Right atrium auricular region (tissue), 2 donors: ENCODE measurements around the gene DLGAP4. TPM values are rescaled to one million over a fixed set of nuclear protein-coding genes. Genes with fewer than 3 reads are reported as not detected.

ENCODE experiments used
- DNase-seq: peaks from one replicate; pipeline ENCODE4 v3.0.0-alpha.2; 2019; ENCODE audit warnings: low spot score
- H3K27ac ChIP-seq, 2 donors: fragments of 200-600 bp; sonication (generic); 1 replicate in 1 of 2; 2 replicates in 1 of 2; pipeline ENCODE4 v1.5.1; 2016 to 2019
- H3K27me3 ChIP-seq, 2 donors: fragments of 200-600 bp; sonication (generic); one replicate each; pipeline versions ENCODE4 v1.5.1 to v1.6.0; 2017 to 2019
- H3K36me3 ChIP-seq: fragments of 200-600 bp; sonication (generic); one replicate; pipeline ENCODE4 v1.5.1; 2016
- H3K4me1 ChIP-seq, 2 donors: fragments of 200-600 bp; sonication (generic); one replicate each; pipeline versions ENCODE4 v1.5.1 to v1.6.0; 2017 to 2019
- H3K4me3 ChIP-seq, 2 donors: fragments of 200-600 bp; sonication (generic); 1 replicate in 1 of 2; 2 replicates in 1 of 2; pipeline ENCODE4 v1.5.1; 2017 to 2019; ENCODE audit warnings: mild to moderate bottlenecking in 1 of 2, moderate library complexity in 1 of 2
- H3K9me3 ChIP-seq, 2 donors: fragments of 200-600 bp; sonication (generic); one replicate each; pipeline ENCODE4 v1.5.1; 2019
- total RNA-seq, 2 donors: library from RNA; depleted of rRNA; stranded (reverse); fragments of >200 nt; gene quantifications; one replicate each; pipeline ENCODE4 v1.1.0, GENCODE V29; 2016
- TF ChIP-seq, protein P1 (sequence below), 2 donors: fragments of 200-600 bp; sonication (generic); IDR thresholded peaks; one replicate each; pipeline ENCODE4 v1.5.1; 2019; ENCODE audit warnings: antibody characterized with exemption in 2 of 2

DLGAP4 gene
- total RNA-seq, 2 donors from 2014 or later, result 30.0 to 50.2 TPM

DNA sequence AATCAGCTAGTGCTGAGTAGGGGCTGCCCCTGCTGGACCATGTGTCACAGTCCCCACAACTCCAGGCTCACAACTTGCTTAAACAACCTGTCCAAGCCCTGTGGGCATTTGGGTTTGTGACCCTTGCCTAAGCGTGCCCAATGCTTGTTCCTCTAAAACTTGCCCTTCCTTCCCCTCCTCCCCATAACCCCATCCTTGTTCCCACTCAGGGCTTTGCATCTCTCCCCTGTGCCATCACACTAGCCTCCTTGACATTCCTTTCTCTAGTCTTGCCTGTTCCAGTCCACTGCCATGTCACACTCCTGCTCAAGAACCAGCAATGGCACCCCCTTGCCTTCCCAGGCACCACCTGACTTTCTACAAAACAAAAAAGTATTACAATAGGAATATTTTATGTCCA is 2.3 kb upstream of the DLGAP4 start:
- Histone ChIP-seq H3K9me3 (no peaks in the 10 kb centered on the region), H3K27ac (no peak overlapping the region), H3K4me1 (peaks cover 0 to 15% of the 10 kb centered on the region in 2 donors), H3K36me3 (no peaks in the 10 kb centered on the region), H3K4me3 (no peak overlapping the region), H3K27me3 (peaks cover 5 to 25% of the 10 kb centered on the region in 2 donors)
- TF ChIP-seq, protein P1, sequence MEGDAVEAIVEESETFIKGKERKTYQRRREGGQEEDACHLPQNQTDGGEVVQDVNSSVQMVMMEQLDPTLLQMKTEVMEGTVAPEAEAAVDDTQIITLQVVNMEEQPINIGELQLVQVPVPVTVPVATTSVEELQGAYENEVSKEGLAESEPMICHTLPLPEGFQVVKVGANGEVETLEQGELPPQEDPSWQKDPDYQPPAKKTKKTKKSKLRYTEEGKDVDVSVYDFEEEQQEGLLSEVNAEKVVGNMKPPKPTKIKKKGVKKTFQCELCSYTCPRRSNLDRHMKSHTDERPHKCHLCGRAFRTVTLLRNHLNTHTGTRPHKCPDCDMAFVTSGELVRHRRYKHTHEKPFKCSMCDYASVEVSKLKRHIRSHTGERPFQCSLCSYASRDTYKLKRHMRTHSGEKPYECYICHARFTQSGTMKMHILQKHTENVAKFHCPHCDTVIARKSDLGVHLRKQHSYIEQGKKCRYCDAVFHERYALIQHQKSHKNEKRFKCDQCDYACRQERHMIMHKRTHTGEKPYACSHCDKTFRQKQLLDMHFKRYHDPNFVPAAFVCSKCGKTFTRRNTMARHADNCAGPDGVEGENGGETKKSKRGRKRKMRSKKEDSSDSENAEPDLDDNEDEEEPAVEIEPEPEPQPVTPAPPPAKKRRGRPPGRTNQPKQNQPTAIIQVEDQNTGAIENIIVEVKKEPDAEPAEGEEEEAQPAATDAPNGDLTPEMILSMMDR (IDR thresholded peaks at IDR 0.05), result no peak
- DNase-seq, result peak; percentile 30

DNA sequence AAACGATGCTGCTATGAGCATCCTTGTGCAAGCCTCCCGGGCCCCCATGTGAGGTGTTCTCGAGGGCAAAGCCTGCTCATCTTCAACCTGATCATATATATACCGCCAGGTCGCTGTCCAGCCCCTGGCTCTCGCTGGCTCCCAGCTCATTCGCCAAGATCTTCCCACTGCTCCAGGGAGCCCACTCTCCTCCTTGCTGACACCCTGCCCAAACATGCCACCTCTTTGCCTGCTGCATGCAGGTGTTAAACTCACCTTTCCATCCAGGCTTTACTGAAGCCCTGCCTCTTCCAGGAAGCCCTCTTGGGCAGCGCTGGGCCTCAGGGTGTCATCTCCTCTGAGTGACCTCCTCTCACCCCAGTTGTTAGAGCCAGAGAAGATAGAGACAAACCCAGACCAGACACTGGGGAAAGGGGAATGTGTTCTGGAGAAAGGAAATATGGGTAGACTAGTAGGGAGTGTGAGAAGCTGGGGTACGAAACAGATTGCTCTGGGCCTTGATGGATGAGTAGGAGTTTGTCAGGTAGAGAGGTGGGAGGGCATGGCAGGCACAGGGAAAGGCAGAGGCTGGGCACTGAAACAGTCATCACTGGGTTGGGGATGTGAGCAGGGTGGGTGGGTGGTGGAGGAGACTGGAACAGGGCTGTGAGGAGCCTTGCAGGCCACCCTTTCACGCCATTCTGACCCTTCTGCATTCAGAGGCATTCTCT is 1.2 kb upstream of the DLGAP4 start:
- Histone ChIP-seq H3K27me3 (peaks cover 5 to 25% of the 10 kb centered on the region in 2 donors), H3K27ac (no peak overlapping the region), H3K4me1 (peaks cover 0 to 15% of the 10 kb centered on the region in 2 donors), H3K4me3 (no peak overlapping the region), H3K36me3 (no peaks in the 10 kb centered on the region), H3K9me3 (no peaks in the 10 kb centered on the region)
- TF ChIP-seq, protein P1 (IDR thresholded peaks at IDR 0.05), result no peak
- peak; percentile 52 for DNase-seq

DNA sequence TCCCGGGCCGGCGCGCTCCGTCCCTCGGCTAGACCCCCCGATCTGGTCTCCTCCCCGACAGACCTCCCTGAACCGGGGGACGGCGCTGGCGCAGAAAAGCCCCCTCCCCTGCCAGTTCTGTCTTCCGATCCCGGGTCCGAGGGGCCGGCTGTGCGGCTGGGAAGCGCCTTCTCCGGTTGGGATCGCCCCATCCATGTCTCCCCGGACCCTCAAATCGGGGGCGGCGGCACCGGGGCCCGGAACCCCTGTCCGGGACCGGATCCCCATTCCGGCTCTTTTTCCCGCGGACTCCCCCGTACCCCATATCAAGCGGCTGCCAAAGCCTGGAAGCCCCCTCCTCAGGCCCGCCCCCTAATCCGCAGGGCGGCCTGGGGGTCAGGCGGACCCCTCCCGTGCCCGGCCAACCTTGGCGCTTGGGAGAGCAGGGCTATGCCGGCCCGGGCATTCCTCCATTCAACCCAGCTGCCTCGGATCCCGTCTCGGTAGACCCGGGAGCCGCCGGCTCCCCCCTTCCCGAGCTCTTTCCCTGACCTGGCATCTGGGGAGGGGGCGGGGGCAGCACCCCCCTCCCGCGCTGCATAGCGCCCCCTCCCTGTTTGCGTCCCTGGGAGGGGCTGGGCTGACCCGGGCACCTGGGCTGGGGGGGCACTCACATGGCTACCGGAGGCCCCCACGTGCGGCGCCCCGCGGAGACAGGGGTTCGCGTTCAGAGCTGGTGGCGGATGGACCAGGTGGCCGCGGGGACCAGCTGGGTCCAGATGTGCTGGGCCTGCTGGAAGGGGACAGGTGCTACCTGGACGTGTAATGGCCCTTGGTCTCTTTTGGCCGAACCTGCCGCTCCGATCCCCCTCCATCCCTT is 643 bp downstream of the DLGAP4 start:
- TF ChIP-seq, protein P1 (IDR thresholded peaks at IDR 0.05), result no peak
- H3K4me1 ChIP-seq, result peaks cover 0 to 15% of the 10 kb centered on the region in 2 donors
- H3K9me3 ChIP-seq, result no peaks in the 10 kb centered on the region
- peaks cover 5 to 25% of the 10 kb centered on the region in 2 donors for H3K27me3 ChIP-seq
- no peak for DNase-seq
- no peak overlapping the region for H3K27ac ChIP-seq
- H3K4me3 ChIP-seq, result peak overlapping the region in 1 of 2 donors; percentile 40
- no peaks in the 10 kb centered on the region for H3K36me3 ChIP-seq

DNA sequence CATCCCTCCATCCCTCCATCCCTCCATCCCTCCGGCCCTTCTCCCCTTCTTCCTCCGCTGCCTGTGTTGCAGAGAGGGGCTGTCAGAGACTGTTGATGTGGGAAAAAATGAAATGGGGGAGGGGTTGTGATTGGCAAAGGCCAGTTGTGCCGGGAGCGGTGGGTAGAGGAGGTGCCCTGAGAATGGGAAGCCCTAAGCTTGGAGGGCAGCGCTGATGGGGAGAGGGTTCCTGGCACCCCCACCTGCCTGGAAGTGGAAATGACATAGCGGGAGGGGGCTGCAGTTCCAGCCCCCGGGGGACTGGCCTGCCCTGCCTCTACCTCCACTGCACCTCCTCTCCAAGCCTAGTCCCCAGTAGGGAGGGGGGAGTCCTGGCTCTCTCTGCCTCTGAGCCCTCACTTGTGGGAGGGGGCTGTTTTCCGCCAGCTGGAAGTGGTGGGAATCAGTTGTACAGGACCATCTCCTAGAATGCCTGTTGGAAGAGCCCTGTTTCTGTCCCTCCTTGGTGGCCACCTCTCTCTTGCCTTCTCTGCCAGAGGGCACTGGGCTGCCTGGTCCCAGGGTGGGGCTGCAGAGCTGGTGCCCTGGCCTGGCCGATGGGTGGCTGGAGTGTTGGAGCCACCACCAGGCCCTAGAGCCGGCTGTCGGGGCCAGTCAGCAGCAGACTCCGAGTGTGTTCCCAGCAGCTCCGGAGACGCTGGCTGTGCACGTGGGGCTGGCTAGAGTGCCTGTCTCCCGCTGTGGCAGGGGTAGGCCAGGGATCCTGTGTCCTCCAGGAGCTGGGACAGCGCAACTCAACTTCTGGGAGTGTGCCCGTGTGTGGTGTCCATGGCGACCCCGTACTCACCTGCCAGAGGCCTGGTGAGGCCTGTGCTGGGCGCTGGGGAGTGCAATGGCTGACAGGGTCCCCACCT is 1.5 kb downstream of the DLGAP4 start:
- Histone ChIP-seq H3K4me1 (peaks cover 0 to 15% of the 10 kb centered on the region in 2 donors), H3K9me3 (no peaks in the 10 kb centered on the region), H3K27ac (no peak overlapping the region), H3K36me3 (no peaks in the 10 kb centered on the region), H3K27me3 (peaks cover 5 to 25% of the 10 kb centered on the region in 2 donors), H3K4me3 (no peak overlapping the region)
- peak; percentile 34 for DNase-seq
- TF ChIP-seq, protein P1 (IDR thresholded peaks at IDR 0.05), result no peak

DNA sequence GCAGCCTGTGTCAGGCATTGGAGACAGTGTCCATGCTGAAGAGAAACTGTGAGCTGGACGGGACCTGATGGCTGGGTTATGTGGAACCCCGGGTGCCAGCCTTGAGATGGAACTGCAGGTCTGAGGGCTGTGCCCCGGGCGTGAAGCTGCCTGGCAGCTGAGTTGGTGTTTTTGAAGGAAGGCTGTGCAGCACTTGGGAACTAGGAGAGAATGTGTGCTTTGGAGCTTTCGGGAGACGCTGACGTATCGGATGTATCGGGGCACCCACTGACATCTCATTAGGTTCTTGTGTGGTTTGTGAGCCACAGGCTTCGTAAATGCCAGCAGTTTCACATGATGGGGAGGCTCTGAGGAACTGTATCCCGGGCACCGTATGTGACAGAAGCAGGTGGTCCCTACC is 2.2 kb downstream of the DLGAP4 start:
- peak; percentile 34 for DNase-seq
- peaks cover 5 to 25% of the 10 kb centered on the region in 2 donors for H3K27me3 ChIP-seq
- no peak overlapping the region for H3K27ac ChIP-seq
- H3K4me3 ChIP-seq, result no peak overlapping the region
- TF ChIP-seq, protein P1 (IDR thresholded peaks at IDR 0.05), result no peak
- H3K4me1 ChIP-seq, result peaks cover 0 to 15% of the 10 kb centered on the region in 2 donors
- no peaks in the 10 kb centered on the region for H3K9me3 ChIP-seq
- H3K36me3 ChIP-seq, result no peaks in the 10 kb centered on the region
